ENCODE results near the gene RAP2A.

- no peak for TF ChIP-seq CTCF (IDR thresholded peaks at IDR 0.05; ENCODE audit: borderline replicate concordance, extremely low read depth, low read length, poor library complexity, severe bottlenecking)
- no peak for TF ChIP-seq EZH2 (IDR thresholded peaks at IDR 0.05; ENCODE audit: borderline replicate concordance, low read depth, low read length, severe bottlenecking)
These were observed 34.4 kb downstream of the RAP2A start for GRCh38 chr13:97468331-97468730.

Data from DND-41 (cell line).